ENCODE measurements around the gene TEX54.

The TEX54 gene

DNA sequence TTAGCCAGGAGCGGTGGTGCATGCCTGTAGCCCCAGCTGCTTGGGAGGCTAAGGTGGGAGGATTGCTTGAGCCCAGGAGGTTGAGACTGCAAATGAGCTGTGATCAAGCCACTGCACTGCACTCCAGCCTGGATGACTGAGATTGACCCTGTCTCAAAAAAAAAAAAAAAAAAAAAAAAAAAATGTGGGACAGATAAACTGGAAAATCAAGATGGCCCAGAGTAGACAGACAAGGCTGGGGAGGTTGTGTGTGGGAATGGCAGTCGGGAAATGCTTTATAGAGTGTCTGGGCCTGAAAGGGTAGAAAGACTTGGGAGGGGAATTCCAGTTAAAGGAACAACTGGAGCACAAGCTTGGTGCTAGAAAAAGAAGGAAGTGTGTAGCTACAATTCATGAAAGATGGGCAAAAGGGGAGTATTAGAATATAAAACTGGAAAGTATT lies 24.9 kb upstream of the TEX54 start:
- H3K27me3 ChIP-seq = no peaks in the 10 kb centered on the region
- peaks cover 18 to 20% (median 18%) of the 10 kb centered on the region in 3 donors for H3K36me3 ChIP-seq
- no peak for DNase-seq
- no peaks in the 10 kb centered on the region for H3K9me3 ChIP-seq
- no peak overlapping the region for H3K4me3 ChIP-seq
- no peak overlapping the region for H3K27ac ChIP-seq
- peaks cover 0 to 24% (median 22%) of the 10 kb centered on the region in 4 donors for H3K4me1 ChIP-seq
- TF ChIP-seq, protein P1, sequence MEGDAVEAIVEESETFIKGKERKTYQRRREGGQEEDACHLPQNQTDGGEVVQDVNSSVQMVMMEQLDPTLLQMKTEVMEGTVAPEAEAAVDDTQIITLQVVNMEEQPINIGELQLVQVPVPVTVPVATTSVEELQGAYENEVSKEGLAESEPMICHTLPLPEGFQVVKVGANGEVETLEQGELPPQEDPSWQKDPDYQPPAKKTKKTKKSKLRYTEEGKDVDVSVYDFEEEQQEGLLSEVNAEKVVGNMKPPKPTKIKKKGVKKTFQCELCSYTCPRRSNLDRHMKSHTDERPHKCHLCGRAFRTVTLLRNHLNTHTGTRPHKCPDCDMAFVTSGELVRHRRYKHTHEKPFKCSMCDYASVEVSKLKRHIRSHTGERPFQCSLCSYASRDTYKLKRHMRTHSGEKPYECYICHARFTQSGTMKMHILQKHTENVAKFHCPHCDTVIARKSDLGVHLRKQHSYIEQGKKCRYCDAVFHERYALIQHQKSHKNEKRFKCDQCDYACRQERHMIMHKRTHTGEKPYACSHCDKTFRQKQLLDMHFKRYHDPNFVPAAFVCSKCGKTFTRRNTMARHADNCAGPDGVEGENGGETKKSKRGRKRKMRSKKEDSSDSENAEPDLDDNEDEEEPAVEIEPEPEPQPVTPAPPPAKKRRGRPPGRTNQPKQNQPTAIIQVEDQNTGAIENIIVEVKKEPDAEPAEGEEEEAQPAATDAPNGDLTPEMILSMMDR (IDR thresholded peaks at IDR 0.05) = no peak
- intact Hi-C loops (cut with DNase I; ENCODE audit: low total_unique reads) = no loop called here

DNA sequence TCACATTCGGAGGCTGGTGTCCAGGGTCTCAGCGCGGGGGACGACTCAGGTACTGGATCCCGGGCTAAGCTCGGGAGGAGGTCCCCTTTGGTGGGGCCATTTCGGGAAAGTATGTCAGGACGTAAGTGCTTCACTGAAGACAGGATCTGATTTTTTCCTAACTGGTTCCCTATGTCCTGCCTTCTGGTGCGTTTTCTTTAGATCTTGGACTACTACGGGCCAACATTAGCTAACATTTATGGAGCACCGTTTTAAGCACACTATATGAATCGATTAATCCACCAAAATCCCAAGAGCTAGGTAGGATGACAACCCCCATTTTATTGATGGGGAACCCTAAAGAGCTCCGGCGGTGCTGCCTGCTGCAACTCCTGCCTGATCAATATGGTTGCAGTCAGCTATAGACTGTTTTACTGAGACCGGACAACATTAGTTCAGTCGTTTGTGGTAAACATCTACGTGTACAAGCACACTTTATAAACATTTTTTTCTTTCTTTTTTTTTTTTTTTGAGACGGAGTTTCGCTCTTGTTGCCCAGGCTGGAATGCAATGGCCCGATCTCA lies 23.8 kb upstream of the TEX54 start:
- intact Hi-C loops (cut with DNase I; ENCODE audit: low total_unique reads) = no loop called here

DNA sequence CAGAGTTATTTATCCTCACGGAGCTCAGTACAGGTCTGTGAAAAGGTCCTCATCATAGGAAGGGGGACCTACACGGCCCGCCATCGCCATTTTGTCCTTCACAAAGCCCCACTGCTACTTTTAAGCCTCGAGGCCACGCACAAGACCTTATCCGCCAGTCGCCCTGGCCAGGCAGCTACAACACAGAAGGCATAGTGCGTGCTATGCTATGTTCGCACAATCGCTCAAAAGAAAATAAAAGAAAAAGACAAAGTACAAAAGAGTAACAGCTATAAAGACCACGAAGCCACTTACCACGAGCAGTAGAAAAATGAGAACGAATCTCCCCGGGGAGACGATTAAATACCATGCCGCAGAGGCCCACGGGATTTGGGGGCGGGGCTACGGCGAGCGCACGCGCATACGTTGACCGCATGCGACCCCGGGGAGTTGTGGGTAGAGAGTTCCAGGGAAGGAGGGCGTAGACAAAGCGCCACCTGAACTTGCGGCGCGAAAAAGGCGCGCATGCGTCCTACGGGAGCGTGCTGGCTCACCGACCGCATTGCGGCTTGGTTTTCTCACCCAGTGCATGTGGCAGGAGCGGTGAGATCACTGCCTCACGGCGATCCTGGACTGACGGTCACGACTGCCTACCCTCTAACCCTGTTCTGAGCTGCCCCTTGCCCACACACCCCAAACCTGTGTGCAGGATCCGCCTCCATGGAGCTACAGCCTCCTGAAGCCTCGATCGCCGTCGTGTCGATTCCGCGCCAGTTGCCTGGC lies 23.1 kb upstream of the TEX54 start:
- H3K36me3 ChIP-seq = peaks cover 32 to 34% (median 33%) of the 10 kb centered on the region in 3 donors
- H3K27me3 ChIP-seq = no peaks in the 10 kb centered on the region
- H3K4me3 ChIP-seq = peak overlapping the region; percentile 68 to 75
- no peaks in the 10 kb centered on the region for H3K9me3 ChIP-seq
- DNase-seq = peak; percentile 93 to 98
- peaks cover 0 to 24% (median 22%) of the 10 kb centered on the region in 4 donors for H3K4me1 ChIP-seq
- H3K27ac ChIP-seq = peak overlapping the region; percentile 66 to 80
- TF ChIP-seq, protein P1 (IDR thresholded peaks at IDR 0.05) = peak in 1 of 2 experiments; percentile 25
- intact Hi-C loops (cut with DNase I; ENCODE audit: low total_unique reads) = loop anchor here (2.0 kb wide), 1 partner anchor 69 kb away; the partner anchor contains the start of gene TMEM179B

More for the DNA sequence above, 23.8 kb upstream of the TEX54 start:
- Histone ChIP-seq H3K36me3 (peaks cover 29 to 30% (median 30%) of the 10 kb centered on the region in 3 donors), H3K27ac (peak overlapping the region; percentile 45 to 80), H3K9me3 (no peaks in the 10 kb centered on the region), H3K4me1 (peaks cover 0 to 24% (median 22%) of the 10 kb centered on the region in 4 donors), H3K27me3 (no peaks in the 10 kb centered on the region), H3K4me3 (peak overlapping the region; percentile 68 to 75)
- no peak for DNase-seq
- TF ChIP-seq, protein P1 (IDR thresholded peaks at IDR 0.05) = no peak

DNA sequence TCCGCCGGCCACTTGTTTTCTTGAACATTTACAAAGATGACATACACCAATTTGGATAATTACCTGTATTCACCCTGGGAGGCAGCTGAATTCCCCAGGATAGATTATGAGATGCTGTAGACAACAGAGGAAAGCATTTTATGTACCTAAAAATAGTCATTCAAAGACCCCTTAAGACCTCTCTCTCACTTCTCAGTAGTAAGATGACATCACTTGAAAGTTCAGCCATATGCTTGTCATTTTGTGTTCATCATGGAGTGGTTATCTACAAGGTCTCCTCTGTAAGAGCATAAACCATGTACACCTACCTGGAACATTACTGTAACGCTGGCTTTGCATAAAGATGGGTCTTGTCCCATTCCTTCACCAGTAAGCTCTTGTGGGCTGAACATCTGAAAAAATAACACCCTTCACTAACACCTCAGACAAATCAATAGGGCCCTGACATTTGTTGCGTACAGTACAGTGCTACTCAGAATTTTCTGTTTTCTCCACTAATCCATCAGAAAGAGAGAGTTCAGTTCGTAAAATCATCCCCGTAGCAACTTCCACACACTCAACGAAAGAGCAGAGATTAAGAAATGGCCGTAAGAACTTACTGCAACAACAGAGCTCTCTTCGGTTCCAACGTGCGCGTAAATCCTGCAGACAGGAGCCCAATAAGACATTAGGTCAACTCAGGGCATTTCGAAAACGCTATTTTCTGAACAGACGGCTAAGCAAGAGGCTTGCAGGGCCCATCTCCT lies 22.4 kb upstream of the TEX54 start:
- Histone ChIP-seq H3K4me1 (peaks cover 0 to 24% (median 22%) of the 10 kb centered on the region in 4 donors), H3K27me3 (no peaks in the 10 kb centered on the region), H3K27ac (peak overlapping the region; percentile 66 to 80), H3K9me3 (no peaks in the 10 kb centered on the region), H3K36me3 (peaks cover 32 to 34% (median 33%) of the 10 kb centered on the region in 3 donors), H3K4me3 (peak overlapping the region; percentile 68 to 75)
- intact Hi-C loops (cut with DNase I; ENCODE audit: low total_unique reads) = loop anchor here (2.0 kb wide), 1 partner anchor 68 kb away; the partner anchor contains the start of gene TMEM179B
- TF ChIP-seq, protein P1 (IDR thresholded peaks at IDR 0.05) = no peak
- no peak for DNase-seq

Data from tibial artery (tissue), 4 donors.